Activated naive CD4-positive, alpha-beta T cell treated with anti-CD3 and anti-CD28 coated beads, Interleukin-2, amount 50 U/mL, for 72 hours (primary cell): Measurements from ENCODE around the gene ABTB2. TPM values are rescaled to one million over a fixed set of nuclear protein-coding genes. Genes with fewer than 3 reads are reported as not detected.
"Not testable (repeated sequence)": the region's sequence is repeated elsewhere in the genome, so short reads cannot be mapped to it uniquely, and the experiment has no call there.

Experiments
- ATAC-seq, 2 donors: fragments of 150-1000 bp; cut with Tn5 transposase; 2 replicates each; pipeline ENCODE4 v1.10.0; 2021; ENCODE audit warnings: mild to moderate bottlenecking in 2 of 2, moderate library complexity in 2 of 2
- DNase-seq, 2 donors: peaks; one replicate each; pipeline ENCODE4 v3.0.0; 2021 to 2022; ENCODE audit warnings: low spot score in 2 of 2
- H3K27ac Mint-ChIP-seq, 2 donors: one replicate each; pipeline ENCODE4 v1.8.0; 2022; ENCODE audit warnings: mild to moderate bottlenecking in 2 of 2, mixed read lengths in 2 of 2
- H3K36me3 Mint-ChIP-seq, 2 donors: one replicate each; pipeline ENCODE4 v1.8.0; 2022; ENCODE audit warnings: mixed read lengths in 2 of 2
- H3K9me3 Mint-ChIP-seq, 2 donors: one replicate each; pipeline ENCODE4 v1.8.0; 2022; ENCODE audit warnings: mixed read lengths in 2 of 2
- total RNA-seq, 2 donors: library from RNA; stranded (reverse); gene quantifications; one replicate each; pipeline ENCODE4 v1.2.3, GENCODE V29; 2022

ABTB2 gene
- total RNA-seq, 2 donors from 2014 or later: 0.16 to 0.27 TPM

DNA sequence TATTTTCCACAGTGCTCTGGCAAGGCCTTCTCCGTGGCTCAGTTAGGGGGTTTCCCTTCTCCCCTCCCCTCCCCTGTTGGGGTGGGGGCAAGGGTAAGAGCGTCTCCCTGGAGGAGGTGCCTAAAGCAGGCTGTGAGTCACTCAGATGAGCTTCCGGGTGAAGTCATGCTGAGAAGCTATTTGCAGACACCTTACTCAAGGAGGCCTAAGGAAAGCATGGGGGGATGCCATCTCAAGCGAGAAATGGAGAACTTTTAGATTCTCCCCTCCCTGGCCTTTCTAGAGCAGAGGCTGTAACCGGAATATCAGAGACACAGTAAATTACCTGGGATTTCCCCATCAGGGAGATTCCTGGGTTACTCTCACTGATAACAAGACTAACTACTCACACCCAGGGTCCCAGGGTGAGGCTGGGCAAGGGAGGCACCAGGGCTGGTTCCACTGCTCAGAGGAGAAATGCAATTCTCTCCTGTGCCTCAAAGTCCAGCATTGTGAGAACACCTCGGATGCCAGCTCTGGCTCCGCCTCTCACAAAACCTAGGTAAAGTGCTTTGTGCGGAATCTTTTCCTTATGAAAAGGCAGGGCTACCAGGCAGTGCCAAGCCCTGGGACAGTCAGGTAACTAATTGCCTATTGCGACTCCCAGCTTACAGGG is 123.6 kb downstream of the ABTB2 start:
- no peak overlapping the region for H3K27ac Mint-ChIP-seq
- ATAC-seq (peak; percentile 77 to 91), DNase-seq (peak in 1 of 2 donors; percentile 69)
- H3K36me3 Mint-ChIP-seq: no peaks in the 10 kb centered on the region
- no peaks in the 10 kb centered on the region for H3K9me3 Mint-ChIP-seq

- H3K27ac Mint-ChIP-seq: no peak overlapping the region
- no peaks in the 10 kb centered on the region for H3K36me3 Mint-ChIP-seq
- no peak for DNase-seq
- ATAC-seq: no peak
- H3K9me3 Mint-ChIP-seq: no peaks in the 10 kb centered on the region
Measured at GRCh38 chr11:34233215-34233614, 124.6 kb downstream of the ABTB2 start.

- Mint-ChIP-seq H3K36me3 (no peaks in the 10 kb centered on the region), H3K27ac (no peak overlapping the region), H3K9me3 (no peaks in the 10 kb centered on the region)
- no peak for ATAC-seq
- no peak for DNase-seq
Measured at GRCh38 chr11:34232807-34233206, 125.0 kb downstream of the ABTB2 start.

GRCh38 chr11:34226210-34226609 is 131.6 kb downstream of the ABTB2 start:
- no peak for DNase-seq
- no peaks in the 10 kb centered on the region for H3K36me3 Mint-ChIP-seq
- no peak for ATAC-seq
- no peaks in the 10 kb centered on the region for H3K9me3 Mint-ChIP-seq
- no peak overlapping the region for H3K27ac Mint-ChIP-seq

GRCh38 chr11:34225091-34225490 is 132.7 kb downstream of the ABTB2 start:
- Mint-ChIP-seq H3K36me3 (no peaks in the 10 kb centered on the region), H3K9me3 (no peaks in the 10 kb centered on the region), H3K27ac (no peak overlapping the region)
- DNase-seq (no peak), ATAC-seq (no peak)

DNA sequence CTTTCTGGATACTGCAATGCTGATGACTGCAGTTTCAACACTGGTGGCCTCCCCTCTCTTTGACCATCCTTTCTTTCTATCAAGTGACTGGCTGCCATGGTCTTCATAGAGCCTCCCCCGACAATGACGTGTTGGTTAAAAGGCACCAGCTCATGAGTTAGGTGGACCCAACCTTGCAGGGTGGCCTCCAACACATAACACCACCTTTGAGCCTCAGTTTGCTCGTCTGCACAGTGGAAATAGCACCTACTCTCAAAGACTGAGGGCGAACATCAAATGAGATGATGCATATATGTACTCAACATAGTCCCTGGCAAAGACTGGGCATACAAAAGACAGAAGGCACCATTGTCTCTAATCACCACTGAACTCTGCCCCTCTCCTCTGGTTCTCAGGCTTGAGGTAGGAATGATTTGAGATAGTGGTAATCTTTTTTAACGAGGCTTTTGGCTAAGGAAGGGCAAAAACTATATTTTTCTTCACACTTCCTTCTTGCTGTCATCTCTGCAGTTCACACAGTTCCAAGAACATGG is 133.3 kb downstream of the ABTB2 start:
- no peak for ATAC-seq
- Mint-ChIP-seq H3K36me3 (no peaks in the 10 kb centered on the region), H3K27ac (no peak overlapping the region), H3K9me3 (no peaks in the 10 kb centered on the region)
- DNase-seq: no peak

- Mint-ChIP-seq H3K9me3 (no peaks in the 10 kb centered on the region), H3K27ac (no peak overlapping the region)
- ATAC-seq: no peak
Measured at GRCh38 chr11:34223907-34224306, 133.9 kb downstream of the ABTB2 start.

GRCh38 chr11:34223021-34223813 is 134.6 kb downstream of the ABTB2 start:
- ATAC-seq (no peak), DNase-seq (no peak)
- no peak overlapping the region for H3K27ac Mint-ChIP-seq
- no peaks in the 10 kb centered on the region for H3K9me3 Mint-ChIP-seq
- H3K36me3 Mint-ChIP-seq: no peaks in the 10 kb centered on the region

More at GRCh38 chr11:34223907-34224306, 133.9 kb downstream of the ABTB2 start:
- no peaks in the 10 kb centered on the region for H3K36me3 Mint-ChIP-seq
- DNase-seq: no peak

- Mint-ChIP-seq H3K9me3 (no peaks in the 10 kb centered on the region), H3K27ac (no peak overlapping the region), H3K36me3 (no peaks in the 10 kb centered on the region)
- ATAC-seq (no peak), DNase-seq (no peak)
Measured at GRCh38 chr11:34222030-34222429, 135.8 kb downstream of the ABTB2 start.

GRCh38 chr11:34219941-34220370 is 137.9 kb downstream of the ABTB2 start:
- no peaks in the 10 kb centered on the region for H3K9me3 Mint-ChIP-seq

GRCh38 chr11:34219279-34219678 is 138.5 kb downstream of the ABTB2 start:
- no peaks in the 10 kb centered on the region for H3K36me3 Mint-ChIP-seq
- ATAC-seq (no peak), DNase-seq (no peak)
- no peak overlapping the region for H3K27ac Mint-ChIP-seq
- no peaks in the 10 kb centered on the region for H3K9me3 Mint-ChIP-seq

More at GRCh38 chr11:34219941-34220370, 137.9 kb downstream of the ABTB2 start:
- ATAC-seq: no peak
- H3K36me3 Mint-ChIP-seq: no peaks in the 10 kb centered on the region
- DNase-seq: no peak
- H3K27ac Mint-ChIP-seq: no peak overlapping the region

DNA sequence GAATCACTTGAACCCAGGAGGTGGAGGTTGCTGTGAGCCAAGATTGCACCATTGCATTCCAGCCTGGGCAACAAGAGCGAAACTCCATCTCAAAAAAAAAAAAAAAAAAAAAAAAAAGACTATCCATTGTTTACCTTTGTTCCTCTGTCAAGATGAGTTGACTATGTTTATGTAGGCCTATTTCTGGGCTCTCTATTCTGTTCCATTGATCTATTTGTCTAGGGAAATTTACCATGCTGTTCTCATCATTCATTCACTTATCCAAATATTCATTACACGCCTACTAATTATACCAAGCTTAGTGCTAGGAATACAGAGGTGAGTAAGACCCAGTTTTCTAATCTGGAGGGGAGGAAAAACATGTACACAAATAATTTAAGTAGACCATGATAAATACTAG is 139.1 kb downstream of the ABTB2 start:
- ATAC-seq, H3K27ac Mint-ChIP-seq, H3K9me3 Mint-ChIP-seq, DNase-seq, H3K36me3 Mint-ChIP-seq: not testable (repeated sequence)

- DNase-seq: no peak
Measured at GRCh38 chr11:34218067-34218466, 139.7 kb downstream of the ABTB2 start.

DNA sequence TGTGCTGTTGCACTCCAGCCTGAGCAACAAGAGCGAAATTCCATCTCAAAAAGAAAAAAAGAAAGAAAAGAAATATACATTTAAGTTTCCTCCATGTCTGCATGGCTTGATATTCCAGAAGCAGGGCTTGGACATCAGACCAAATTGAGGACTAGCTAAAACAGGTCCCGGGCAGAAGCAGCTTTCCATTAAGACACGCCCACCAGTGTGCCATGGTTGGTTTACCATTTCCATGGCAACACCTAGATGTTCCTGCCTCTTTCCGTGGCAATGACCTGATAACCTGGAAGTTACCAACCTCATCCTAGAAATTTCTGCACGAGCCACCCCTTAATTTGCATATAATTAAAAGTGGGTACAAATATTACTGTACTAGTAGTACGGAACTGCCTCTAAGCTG is 141.1 kb downstream of the ABTB2 start:
- ATAC-seq (no peak), DNase-seq (no peak)
- no peaks in the 10 kb centered on the region for H3K9me3 Mint-ChIP-seq

More at GRCh38 chr11:34218067-34218466, 139.7 kb downstream of the ABTB2 start:
- Mint-ChIP-seq H3K9me3 (no peaks in the 10 kb centered on the region), H3K36me3 (no peaks in the 10 kb centered on the region), H3K27ac (no peak overlapping the region)
- ATAC-seq: no peak

DNA sequence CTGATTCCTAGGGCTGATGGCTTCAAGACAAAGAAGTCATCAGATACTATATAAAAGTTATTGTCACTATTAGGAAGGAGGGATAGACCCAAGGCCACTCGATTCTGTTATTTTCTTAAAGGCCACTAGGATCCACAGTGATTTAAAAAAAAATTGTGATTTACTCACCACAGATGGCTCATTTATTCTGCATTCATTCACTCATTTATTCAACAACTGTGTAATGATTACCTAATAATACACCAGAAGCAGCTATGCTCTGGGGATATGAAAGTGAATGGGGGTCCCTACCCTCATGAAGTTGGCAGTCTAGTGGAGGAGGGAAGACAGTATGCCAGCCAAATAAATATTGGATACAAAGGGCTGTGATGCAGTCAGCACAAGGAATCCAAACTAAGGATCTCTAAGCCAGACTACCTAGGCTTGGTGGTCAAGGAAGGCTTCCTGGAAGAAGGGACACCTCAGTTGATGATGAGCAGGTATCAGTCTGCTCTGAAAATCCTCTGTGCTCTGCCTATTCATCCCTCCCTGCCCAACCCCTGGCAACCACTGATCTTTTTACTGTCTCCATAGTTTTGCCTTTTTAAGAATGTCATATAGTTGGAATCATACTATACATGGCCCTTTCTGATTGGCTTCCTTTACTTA is 141.9 kb downstream of the ABTB2 start:
- no peaks in the 10 kb centered on the region for H3K9me3 Mint-ChIP-seq
- no peak for DNase-seq
- H3K36me3 Mint-ChIP-seq: no peaks in the 10 kb centered on the region
- H3K27ac Mint-ChIP-seq: no peak overlapping the region
- no peak for ATAC-seq

More for the DNA sequence above, 141.1 kb downstream of the ABTB2 start:
- Mint-ChIP-seq H3K27ac (no peak overlapping the region), H3K36me3 (no peaks in the 10 kb centered on the region)

DNA sequence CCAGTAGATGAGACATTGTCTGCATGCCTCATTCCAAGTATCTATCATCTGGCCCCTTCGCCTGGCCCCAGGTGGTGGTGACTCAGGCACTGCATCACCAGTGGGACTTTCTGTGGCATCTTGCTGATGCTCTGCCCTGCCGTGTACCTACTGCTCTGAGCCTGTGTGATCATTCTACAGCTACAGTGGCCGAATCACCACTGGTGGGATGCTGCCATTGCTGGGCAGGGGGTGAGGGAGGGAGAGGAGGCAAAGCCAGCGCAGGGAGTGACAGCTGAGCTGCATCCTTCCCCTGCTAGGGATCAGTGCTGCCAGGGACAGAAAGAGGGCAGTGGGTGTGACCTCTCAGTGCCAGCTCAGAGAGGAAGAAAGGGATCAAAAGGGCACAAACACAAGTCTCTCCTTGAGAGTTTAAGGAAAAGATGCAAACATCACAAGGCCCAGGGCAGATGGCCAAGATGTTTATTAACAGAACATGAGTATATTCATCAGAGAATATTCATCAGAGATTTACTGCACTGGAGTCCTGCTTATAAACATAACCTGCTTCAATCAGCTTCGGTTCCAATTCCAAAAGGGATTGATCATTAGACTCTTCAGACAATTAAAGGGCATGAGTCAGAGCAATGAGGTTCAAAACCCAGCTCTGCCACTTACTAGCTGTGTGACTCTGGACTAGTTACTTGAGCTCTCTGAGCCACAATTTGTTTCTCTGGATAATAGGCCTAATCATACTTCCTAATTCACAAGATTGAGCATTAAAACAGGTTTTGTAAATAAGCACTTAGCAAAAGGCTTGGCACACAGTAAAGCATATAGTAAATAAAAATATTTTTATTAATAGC is 142.6 kb downstream of the ABTB2 start:
- H3K36me3 Mint-ChIP-seq: no peaks in the 10 kb centered on the region
- peak overlapping the region in 1 of 2 donors; percentile 55 for H3K27ac Mint-ChIP-seq
- ATAC-seq (peak; percentile 100), DNase-seq (peak; percentile 62 to 78)
- H3K9me3 Mint-ChIP-seq: no peaks in the 10 kb centered on the region
